SH-SY5Y (cell line): ENCODE data around the gene ST6GALNAC2.

Experiments
- GATA2 ChIP-seq: IDR thresholded peaks from 2 replicates; pipeline ENCODE4 v1.6.1; 2011; ENCODE audit warnings: mild to moderate bottlenecking, low read depth, low read length
- GATA3 ChIP-seq: IDR thresholded peaks from 2 replicates; pipeline ENCODE4 v1.6.1; 2011; ENCODE audit warnings: low read depth, mild to moderate bottlenecking, low read length, moderate library complexity

GRCh38 chr17:76521262-76521661 lies 64.4 kb downstream of the ST6GALNAC2 start:
- no peak for TF ChIP-seq GATA3
- no peak for TF ChIP-seq GATA2
